NCI-H1436 (cell line): ENCODE measurements around the gene PPFIBP2.

ENCODE experiments used
- DNase-seq: peaks from one replicate; lab custom pipeline; 2025; lab: John Stamatoyannopoulos, UW

The PPFIBP2 gene

DNA sequence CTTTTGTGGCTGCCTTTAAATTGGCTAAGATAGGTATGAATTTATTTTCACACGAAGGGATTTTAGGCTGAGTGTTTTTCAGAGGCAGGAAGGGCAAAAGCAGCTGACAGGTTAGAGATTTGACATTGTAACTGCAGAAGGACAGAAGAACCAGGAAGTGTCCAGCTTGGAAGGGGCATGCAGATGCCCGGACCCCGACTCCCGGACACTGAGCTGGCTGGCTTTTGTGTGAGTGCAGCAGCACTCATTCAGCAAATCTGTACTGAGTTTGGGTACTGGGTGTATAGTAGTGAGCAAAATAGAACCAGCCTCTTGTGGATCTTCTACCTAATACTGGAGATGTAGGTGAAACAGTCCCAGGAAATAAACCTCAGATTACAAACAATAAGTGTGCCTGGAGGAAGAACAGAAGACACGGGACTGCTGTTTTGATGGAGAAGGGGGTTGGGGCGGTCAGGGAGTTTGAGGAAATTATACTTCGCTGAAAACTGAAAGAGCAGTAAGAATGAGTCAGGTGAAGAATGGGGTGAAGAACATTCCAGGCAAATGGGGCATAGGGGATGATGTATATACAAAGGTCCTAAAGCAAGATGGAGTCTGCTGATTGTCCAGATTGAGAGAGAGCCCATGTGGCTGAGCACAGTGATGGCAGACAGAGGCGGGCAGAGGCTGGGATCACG lies 64.6 kb downstream of the PPFIBP2 start:
- DNase-seq: no peak

GRCh38 chr11:7579361-7579791 lies 65.6 kb downstream of the PPFIBP2 start:
- DNase-seq: no peak

DNA sequence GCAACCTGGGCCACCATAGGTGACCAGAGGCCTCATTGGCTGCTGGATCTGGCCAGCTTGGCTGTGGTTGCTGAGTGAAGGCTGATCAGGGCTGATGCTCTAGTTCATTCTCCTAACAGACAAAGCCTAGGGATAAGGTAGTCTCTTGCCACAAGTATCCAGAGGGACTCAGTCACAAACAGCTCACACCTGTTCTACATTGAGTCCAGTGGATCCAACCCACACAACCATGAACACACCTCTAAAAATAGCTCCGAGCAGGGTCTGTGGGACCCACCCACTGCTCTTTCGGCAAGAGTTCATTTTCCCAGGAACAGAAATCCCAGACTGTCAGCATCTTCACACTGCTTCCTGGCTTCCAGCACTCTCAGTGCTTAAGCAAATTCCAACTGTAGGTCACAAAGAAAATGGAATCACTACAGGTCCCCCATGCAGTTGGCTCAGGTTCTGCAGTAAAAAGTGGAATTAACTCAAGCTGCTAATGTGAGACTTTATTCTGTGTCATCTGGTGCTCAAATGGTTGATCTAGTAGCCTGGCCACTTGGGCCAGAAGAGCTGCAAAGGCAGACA lies 67.3 kb downstream of the PPFIBP2 start:
- no peak for DNase-seq

DNA sequence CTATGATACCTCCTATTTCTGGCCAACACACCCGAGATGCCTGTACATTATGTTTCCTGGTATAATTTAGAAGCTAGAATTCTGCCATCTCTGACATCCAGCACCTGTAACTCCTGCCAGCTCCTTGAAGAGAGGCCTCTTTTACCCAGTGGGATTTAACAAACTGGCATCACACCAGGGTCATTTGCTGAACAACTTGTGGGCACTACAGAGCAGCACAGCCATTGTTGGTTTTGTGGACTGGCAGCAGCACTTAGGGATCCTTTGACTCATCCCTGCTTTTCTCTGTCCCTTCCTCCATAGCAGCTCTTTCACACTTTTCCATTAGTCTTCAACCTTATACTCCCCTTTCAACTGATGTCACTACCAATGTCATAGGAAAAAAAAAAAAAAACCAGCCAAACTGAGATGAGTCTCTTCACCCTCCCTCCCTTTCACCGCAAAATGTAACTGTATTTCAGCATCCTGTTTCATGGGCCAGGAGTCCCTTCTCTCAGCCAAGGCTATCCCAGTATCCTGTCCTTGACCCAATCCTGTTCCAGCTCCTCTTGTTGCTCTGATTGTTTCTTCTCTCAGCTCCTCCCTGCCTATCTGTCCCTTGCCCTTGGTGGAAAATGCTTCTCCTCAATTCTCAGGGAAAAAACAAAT lies 68.7 kb downstream of the PPFIBP2 start:
- no peak for DNase-seq

- DNase-seq: no peak
Observed at GRCh38 chr11:7583248-7583647, 69.4 kb downstream of the PPFIBP2 start.

GRCh38 chr11:7584910-7585309 lies 71.1 kb downstream of the PPFIBP2 start:
- no peak for DNase-seq

DNA sequence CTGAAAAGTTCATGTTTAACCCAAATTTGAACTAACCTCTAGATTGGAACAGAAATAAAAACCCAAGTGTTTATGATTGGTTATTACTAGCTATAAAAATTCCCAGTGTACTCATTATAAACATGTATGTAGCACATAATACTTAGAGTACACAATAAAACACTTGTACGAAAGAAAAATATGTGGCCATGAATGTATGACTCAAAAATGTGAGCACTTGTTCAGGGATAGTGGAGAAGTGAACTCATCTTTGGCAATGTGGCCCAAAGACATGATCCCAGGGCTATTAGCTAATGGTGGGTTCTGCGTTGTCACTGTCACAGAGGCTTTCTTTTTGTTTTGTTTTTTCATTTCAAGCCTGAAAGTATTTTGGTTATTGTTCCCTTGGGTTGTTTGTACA lies 72.0 kb downstream of the PPFIBP2 start:
- no peak for DNase-seq

DNA sequence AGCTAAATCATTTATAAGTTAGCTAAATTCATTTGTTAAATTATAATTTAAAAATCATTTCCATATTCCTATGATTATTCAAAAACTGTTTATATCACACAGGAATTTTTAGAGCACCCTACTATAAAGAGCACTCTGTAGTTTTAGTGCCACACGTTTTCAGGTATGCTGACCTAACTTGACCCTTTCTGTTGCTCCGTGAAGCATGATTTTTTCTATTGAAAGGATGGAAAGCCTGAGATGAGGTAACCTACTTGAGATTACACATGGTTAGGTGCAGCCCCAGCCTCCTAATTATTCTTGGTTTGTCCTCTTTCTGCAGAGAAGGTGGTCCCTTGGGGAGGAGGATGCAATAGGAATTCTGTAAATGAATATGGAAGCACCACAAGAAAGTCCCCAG lies 72.6 kb downstream of the PPFIBP2 start:
- DNase-seq: no peak

GRCh38 chr11:7587712-7588111 lies 73.9 kb downstream of the PPFIBP2 start:
- DNase-seq: no peak

DNA sequence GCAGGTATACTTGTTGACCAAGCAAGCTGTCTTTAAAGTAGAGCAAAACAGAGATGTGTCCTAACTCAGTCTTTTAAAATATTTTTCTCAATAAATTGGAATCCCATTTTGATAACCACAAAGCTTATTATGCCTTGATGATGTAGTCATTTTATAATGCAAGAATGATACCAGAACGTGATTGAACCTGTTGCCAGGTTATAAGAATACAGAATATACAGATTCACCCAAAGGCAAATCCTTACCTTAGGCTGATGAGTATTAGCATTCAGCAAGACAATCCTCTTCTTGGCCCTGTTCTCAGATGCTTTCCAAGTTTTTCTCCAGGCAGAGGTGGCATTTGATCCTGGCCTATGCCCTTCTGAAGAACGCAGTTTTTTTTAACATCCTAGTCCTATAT lies 76.1 kb downstream of the PPFIBP2 start:
- no peak for DNase-seq

- no peak for DNase-seq
Observed at GRCh38 chr11:7590529-7590928, 76.7 kb downstream of the PPFIBP2 start.

- DNase-seq: no peak
Observed at GRCh38 chr11:7591107-7591894, 77.5 kb downstream of the PPFIBP2 start.

DNA sequence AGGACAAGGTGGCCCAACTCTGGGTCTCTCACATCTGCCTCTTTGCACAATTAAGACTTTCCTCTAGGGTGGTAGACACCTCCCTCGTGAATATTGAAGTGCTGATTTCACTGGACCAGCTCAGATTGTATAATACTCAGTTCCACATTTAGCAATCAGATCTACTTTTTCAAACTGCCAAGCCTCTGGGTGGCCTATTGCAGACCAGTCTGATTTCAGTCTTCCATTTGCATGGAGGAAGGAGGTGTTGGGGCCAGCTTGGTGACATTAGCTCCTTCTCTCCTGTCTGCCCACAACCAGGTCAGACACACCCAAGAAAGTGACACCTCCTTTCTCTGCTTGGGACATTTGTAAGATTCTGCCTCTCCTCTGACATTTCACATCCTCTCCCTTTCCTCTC lies 78.2 kb downstream of the PPFIBP2 start:
- no peak for DNase-seq

GRCh38 chr11:7592711-7593110 lies 78.9 kb downstream of the PPFIBP2 start:
- DNase-seq: no peak

DNA sequence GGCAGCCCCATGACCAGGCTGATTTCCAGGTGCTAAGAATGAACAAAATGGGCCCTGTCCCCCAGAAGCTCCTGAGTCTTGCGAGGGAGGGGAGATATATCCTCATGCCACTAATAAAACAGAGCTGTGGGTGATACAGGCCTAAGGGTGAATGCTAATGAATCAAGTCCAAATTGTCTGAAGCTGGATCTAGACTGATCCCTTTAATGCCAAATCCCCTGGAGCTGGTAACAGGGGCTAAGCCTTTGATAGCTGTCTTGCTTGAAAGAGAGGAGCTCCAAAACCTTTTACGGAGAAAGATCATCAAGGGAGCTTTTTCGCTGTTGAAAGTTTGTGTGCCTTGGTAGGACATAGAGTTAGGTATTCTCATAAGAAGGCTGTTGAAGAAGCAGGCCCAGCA lies 79.7 kb downstream of the PPFIBP2 start:
- DNase-seq: no peak

- no peak for DNase-seq
Observed at GRCh38 chr11:7595016-7595866, 81.4 kb downstream of the PPFIBP2 start.

- no peak for DNase-seq
Observed at GRCh38 chr11:7595951-7596350, 82.2 kb downstream of the PPFIBP2 start.

GRCh38 chr11:7596975-7597391 lies 83.2 kb downstream of the PPFIBP2 start:
- DNase-seq: no peak

GRCh38 chr11:7597620-7598019 lies 83.8 kb downstream of the PPFIBP2 start:
- no peak for DNase-seq

GRCh38 chr11:7599209-7599608 lies 85.4 kb downstream of the PPFIBP2 start:
- DNase-seq: no peak

DNA sequence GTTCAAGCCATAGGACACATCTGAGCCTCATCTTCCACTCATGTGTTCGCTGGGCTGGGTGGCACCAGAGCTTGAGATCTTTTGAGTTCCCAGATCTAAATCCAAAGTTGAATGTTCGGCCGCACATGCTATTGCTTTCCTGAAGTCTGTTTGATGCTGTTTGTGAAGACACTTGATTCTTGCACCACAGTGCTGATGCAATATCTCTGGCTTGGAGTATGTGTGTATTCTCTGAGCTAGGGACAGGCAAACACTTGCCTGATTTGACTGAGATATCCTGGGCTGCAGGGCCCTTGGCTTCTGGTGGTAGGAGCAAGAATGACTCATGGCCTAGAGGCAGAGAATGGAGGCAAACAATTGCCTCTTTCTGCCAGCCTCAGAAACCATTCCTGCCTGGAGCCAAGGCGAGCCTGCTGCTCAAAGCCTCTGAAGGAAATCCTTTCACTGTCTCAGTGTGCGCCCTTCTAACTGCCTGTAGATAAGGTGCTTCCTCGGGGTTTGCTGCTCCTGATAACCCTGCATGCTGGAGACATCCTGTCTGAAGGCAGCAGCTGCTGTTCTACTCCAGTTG lies 86.5 kb downstream of the PPFIBP2 start:
- DNase-seq: no peak
